ENCODE results near the gene ITGA11.

DNA sequence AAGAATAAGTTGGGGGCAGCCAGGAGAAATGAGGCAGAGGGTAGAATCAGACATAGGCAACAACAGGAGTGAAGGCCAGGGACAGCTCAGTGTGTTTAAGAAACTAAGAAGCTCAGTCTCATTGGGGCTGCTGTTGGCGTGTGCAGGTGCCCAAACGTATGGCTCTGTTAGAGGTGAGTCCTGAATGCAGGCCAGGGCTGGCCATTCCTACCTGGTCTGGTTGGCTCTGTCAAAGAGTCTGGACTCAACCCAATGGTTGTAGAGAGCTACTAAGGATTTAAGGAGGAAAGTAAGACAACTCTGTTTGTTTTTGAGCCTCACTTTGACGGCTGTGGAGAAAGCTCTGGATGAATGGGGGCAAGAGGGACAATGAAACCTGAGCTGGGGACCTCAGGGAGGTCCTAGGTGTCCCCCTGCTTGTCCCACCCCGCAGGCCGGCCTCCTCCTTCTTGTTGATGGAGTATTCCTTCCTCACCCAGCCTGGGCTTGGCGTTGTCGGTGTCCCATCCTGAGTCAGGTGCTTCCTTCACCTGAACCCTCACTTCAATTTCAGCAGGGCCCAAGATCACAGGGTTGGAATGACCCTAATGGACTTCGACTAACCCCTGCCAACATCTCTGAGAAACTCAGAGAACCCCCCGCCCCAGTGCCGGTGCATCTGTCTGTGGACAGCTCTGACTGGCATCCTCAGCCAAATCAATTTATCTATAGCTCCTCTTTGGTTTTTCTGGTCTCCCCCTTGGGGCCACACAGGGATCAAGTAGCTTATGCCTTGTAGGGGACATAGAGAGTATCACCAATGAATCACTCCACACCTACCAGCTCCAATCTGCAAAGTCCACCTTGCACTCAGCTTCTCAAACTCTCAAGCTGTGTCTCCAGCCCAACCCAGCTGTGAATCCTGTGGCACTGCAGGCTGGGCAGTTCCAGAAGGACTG is 8.3 kb downstream of the ITGA11 start:
- TF ChIP-seq, protein P1, sequence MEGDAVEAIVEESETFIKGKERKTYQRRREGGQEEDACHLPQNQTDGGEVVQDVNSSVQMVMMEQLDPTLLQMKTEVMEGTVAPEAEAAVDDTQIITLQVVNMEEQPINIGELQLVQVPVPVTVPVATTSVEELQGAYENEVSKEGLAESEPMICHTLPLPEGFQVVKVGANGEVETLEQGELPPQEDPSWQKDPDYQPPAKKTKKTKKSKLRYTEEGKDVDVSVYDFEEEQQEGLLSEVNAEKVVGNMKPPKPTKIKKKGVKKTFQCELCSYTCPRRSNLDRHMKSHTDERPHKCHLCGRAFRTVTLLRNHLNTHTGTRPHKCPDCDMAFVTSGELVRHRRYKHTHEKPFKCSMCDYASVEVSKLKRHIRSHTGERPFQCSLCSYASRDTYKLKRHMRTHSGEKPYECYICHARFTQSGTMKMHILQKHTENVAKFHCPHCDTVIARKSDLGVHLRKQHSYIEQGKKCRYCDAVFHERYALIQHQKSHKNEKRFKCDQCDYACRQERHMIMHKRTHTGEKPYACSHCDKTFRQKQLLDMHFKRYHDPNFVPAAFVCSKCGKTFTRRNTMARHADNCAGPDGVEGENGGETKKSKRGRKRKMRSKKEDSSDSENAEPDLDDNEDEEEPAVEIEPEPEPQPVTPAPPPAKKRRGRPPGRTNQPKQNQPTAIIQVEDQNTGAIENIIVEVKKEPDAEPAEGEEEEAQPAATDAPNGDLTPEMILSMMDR (IDR thresholded peaks at IDR 0.05) = no peak
- TF ChIP-seq POLR2A (IDR thresholded peaks at IDR 0.05) (no peak), POLR2AphosphoS5 (IDR thresholded peaks at IDR 0.05) (no peak), EP300 (IDR thresholded peaks at IDR 0.05) (no peak)

All from stomach (tissue), 4 donors.